GM18867 (cell line): ENCODE results near the gene ARRDC1.

Source experiments
- ATAC-seq: cut with Tn5 transposase; IDR thresholded peaks from one replicate; pipeline ENCODE4 v1.9.1; 2021; ENCODE audit warnings: mild to moderate bottlenecking, moderate library complexity; ENCODE audit not compliant: unreplicated experiment

ARRDC1 gene

DNA sequence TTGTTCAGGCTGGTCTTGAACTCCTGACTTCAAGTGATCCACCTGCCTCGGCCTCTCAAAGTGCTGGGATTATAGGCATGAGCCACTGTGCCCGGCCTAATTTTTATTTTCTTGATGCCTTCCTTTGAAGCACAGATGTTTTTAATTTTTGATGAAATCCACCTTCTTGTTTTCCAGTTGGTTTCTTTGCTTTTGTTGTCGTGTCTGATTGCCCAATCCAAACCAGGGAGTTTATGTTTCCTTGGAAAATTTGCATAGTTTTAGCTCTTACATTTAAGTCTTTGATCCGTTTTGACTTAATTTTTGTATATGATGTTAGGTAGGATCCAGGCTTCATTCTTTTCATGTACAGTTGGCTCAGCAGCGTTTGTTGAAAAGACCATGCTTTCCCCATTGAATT is 28.5 kb downstream of the ARRDC1 start:
- ATAC-seq: no peak

DNA sequence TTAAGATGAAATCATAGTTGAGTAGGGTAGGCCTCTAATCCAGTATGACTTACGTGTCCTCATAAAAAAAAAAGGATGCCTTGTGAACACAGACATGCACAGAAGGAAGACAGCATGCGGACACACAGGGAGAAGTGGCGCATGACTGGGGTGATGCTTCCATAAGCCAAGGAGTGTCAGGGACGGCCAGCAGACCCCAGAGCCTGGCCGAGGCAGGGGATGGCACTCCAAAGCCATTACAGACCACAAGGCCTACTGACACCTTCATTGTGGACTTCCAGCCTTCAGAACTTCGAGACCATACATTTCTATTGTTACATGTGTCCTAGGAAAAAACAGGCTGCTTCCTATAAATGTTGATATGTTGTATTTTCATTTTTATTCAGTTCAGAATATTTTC is 33.2 kb downstream of the ARRDC1 start:
- ATAC-seq: no peak

GRCh38 chr9:137639303-137640051 is 34.0 kb downstream of the ARRDC1 start:
- no peak for ATAC-seq

GRCh38 chr9:137640862-137641261 is 35.4 kb downstream of the ARRDC1 start:
- no peak for ATAC-seq

- no peak for ATAC-seq
These were observed 36.7 kb downstream of the ARRDC1 start for GRCh38 chr9:137642118-137642601.

DNA sequence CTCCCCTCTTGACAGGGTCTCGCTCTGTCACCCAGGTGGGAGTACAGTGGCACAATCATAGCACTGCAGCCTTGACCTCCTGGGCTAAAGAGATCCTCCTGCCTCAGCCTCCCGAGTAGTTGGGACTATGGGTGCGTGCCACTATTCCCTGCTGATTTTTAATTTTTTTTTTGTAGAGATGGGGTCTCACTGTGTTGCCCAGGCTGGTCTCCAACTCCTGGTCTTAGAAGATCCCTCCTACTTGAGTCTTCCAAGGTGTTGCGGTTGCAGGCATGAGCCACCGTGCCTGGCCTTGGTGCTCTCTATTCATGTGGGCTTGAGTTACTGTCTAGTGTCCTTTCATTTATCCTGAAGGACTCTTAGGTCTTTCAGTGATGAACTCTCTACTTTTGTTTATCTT is 37.4 kb downstream of the ARRDC1 start:
- ATAC-seq: no peak

- ATAC-seq: no peak
These were observed 38.4 kb downstream of the ARRDC1 start for GRCh38 chr9:137643921-137644320.

GRCh38 chr9:137645211-137645610 is 39.7 kb downstream of the ARRDC1 start:
- ATAC-seq: no peak

DNA sequence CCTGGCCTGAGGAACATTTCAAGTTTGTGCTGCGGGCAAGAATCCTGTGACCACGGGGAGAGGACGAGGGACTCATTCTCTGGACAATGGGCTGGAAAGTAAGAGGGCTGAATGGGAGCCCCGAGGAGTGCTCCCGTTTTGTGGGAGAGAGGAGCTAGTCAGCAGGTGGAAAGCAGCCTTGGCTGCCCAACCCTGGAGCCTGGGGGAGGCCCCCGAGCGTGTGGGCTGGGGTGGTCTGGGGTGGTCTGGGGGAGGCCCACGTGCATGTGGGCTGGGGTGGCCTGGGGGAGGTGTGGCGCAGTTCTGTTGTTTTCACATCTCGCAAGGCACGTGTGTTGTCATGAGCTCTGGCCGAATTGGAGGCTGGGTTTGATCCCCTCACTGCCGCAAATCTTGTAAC is 40.9 kb downstream of the ARRDC1 start:
- no peak for ATAC-seq

- ATAC-seq: no peak
These were observed 41.7 kb downstream of the ARRDC1 start for GRCh38 chr9:137647096-137647714.

GRCh38 chr9:137648396-137648795 is 42.9 kb downstream of the ARRDC1 start:
- ATAC-seq: no peak

- ATAC-seq: no peak
These were observed 44.1 kb downstream of the ARRDC1 start for GRCh38 chr9:137649553-137649952.

- no peak for ATAC-seq
These were observed 44.8 kb downstream of the ARRDC1 start for GRCh38 chr9:137650259-137650658.

GRCh38 chr9:137650779-137651178 is 45.3 kb downstream of the ARRDC1 start:
- ATAC-seq: no peak

DNA sequence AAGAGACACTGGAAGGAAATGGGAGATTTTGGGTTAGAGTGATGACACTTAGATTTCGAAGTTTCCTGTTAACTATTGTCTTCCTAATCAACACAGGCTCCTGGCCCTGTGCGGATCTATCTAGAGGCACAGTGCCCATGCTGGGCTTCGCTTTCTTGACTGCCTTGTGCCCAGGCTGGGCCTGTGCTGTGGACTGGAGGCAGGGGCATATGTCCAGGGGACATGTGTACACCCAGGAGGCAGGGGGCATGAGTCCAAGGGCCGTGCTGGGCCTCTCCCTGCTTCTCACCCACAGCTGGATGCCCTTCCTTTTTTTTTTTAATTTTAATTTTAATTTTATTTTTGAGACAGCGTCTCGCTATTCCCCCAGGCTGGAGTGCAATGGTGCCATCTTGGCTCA is 50.9 kb downstream of the ARRDC1 start:
- ATAC-seq: no peak

DNA sequence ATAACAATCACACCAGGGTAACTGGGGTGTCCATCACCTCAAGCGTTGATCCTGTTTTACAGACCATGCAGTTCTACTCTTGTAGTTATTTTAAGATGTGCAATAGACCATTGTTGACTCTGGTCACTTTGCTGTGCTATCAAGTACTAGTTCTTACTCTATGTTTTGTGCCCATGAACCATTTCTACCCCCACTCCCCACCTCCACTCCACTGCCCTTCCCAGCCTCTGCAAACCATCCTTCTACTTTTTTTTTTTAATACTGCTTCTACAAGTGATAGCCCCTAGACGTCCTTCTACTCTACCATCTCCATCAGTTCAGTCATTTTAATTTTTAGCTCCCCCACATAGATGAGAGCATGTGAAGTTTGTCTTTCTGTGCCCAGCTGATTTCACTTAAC is 52.1 kb downstream of the ARRDC1 start:
- ATAC-seq: no peak

DNA sequence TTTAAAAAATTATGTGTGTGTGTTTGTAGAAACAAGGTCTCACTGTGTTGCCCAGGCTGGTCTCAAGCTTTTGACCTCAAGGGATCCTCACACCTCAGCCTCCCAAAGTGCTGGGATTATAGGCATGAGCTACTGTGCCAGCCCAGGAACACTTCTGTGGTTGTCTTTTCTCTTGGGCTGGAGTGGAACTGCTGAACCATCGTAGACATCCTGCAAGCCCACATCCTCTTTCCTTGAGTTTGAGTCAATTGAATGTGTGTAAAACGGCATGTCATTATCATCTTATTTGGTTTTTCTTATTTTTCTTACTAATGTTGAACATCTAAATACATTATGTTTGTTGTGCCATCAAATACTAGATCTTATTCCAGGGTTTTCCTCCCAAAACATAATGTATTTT is 53.3 kb downstream of the ARRDC1 start:
- no peak for ATAC-seq

DNA sequence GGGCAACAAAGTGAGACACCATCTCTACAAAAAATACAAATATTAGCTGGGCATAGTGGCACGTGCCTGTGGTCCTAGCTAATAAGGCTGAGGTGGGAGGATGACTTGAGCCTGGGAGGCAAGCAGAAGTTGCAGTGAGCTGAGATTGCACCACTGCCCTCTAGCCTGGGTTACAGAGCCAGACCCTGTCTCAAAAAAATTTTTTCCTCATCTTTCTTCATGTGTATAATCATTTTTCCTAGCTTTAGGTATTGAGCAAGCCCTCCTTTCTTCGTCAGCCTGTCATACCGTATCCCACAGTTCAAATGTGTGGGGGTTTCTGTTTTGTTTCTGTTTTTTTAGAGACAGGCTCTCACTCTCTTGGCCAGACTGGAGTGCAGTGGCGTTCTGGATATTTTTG is 54.7 kb downstream of the ARRDC1 start:
- ATAC-seq: no peak

GRCh38 chr9:137663584-137663983 is 58.1 kb downstream of the ARRDC1 start:
- ATAC-seq: no peak

DNA sequence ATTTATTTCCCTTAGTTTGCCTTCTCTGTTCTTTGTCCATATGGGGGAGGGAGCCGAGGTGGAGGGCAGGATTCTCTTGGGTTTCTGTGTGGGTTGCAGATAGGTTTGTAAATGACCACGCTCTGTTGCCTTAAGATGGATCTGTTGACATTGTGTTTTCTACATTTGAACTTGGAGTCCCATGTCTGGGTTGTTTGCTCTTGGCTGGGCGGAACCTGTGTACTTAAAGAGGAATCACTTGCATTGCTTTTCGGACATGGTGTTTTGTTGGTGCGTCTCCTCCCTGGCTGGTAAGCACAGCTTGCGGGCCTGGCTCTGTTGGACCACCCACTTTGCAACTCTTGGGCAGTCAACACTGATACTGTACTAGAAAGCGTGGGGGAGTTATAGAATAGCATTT is 59.2 kb downstream of the ARRDC1 start:
- no peak for ATAC-seq
